SK-N-SH (cell line): Measurements from ENCODE around the gene RGS6. TPM values are rescaled to one million over a fixed set of nuclear protein-coding genes. Genes with fewer than 3 reads are reported as not detected.

Experiments
- CTCF ChIA-PET: fragments of 300-600, 350-600 bp; formaldehyde crosslinking; extraction: SDS; loops from one replicate; lab custom pipeline; 2021; lab: Yijun Ruan, JAX
- POLR2A ChIA-PET: fragments of 350-600 bp; sonication (Branson Sonifier 250); formaldehyde crosslinking; extraction: SDS; loops from one replicate; lab custom pipeline; 2020; ENCODE audit warnings: antibody characterized with exemption, inconsistent platforms; lab: Yijun Ruan, JAX
- DNase-seq: peaks from one replicate; pipeline ENCODE4 v3.0.0; 2012
- H2AFZ ChIP-seq: fragments of 200-600 bp; sonication (generic); 2 replicates; pipeline ENCODE4 v1.8.1; 2016; ENCODE audit warnings: antibody characterized with exemption, mild to moderate bottlenecking, low read depth
- H3F3A ChIP-seq: fragments of 200-600 bp; sonication (generic); replicated peaks from 2 replicates; pipeline ENCODE3; 2016; ENCODE audit warnings: antibody characterized with exemption, mild to moderate bottlenecking; ENCODE audit not compliant: insufficient read depth
- H3K27ac ChIP-seq, 2 experiments: fragments of 200-500 bp in 1 of 2; fragments of 200-600 bp in 1 of 2; sonication (Bioruptor generic) in 1 of 2; sonication (generic), shearing (Covaris generic) in 1 of 2; 2 replicates each; pipeline versions ENCODE4 v1.5.1 to v1.6.1; 2014 to 2016; ENCODE audit warnings: low read depth in 2 of 2, inconsistent platforms in 1 of 2, low read length in 1 of 2, mild to moderate bottlenecking in 1 of 2, mixed read lengths in 1 of 2
- H3K27me3 ChIP-seq: fragments of 200-600 bp; sonication (generic), shearing (Covaris generic); 2 replicates; pipeline ENCODE4 v1.6.1; 2016; ENCODE audit warnings: mixed run types; ENCODE audit not compliant: insufficient read depth
- H3K36me3 ChIP-seq, 2 experiments: fragments of 200-500 bp in 1 of 2; fragments of 200-600 bp in 1 of 2; sonication (Bioruptor generic) in 1 of 2; sonication (generic) in 1 of 2; replicated peaks in 1 of 2; 2 replicates each; pipeline versions ENCODE3 to v1.5.1; 2014 to 2016; ENCODE audit warnings: low read length in 1 of 2, mild to moderate bottlenecking in 1 of 2; ENCODE audit not compliant: insufficient read depth in 2 of 2, control insufficient read depth in 1 of 2
- H3K4me1 ChIP-seq, 2 experiments: fragments of 200-500 bp in 1 of 2; fragments of 200-600 bp in 1 of 2; sonication (Bioruptor generic) in 1 of 2; sonication (generic), shearing (Covaris generic) in 1 of 2; 2 replicates each; pipeline versions ENCODE4 v1.5.1 to v1.6.1; 2014 to 2016; ENCODE audit warnings: low read depth in 1 of 2, low read length in 1 of 2, mixed run types in 1 of 2; ENCODE audit not compliant: insufficient read depth in 2 of 2, control insufficient read depth in 1 of 2
- H3K4me2 ChIP-seq: fragments of 200-600 bp; sonication (generic), shearing (Covaris generic); 2 replicates; pipeline ENCODE4 v1.6.1; 2017; ENCODE audit warnings: mixed run types
- H3K4me3 ChIP-seq, 2 experiments: fragments of 200-500 bp in 1 of 2; fragments of 200-600 bp in 1 of 2; sonication (Bioruptor generic) in 1 of 2; sonication (generic), shearing (Covaris generic) in 1 of 2; 2 replicates each; pipeline versions ENCODE4 v1.5.1 to v1.8.1; 2014 to 2016; ENCODE audit warnings: low read depth in 2 of 2, inconsistent platforms in 1 of 2, low read length in 1 of 2, mild to moderate bottlenecking in 1 of 2, mixed read lengths in 1 of 2, moderate library complexity in 1 of 2
- H3K79me2 ChIP-seq: fragments of 200-600 bp; sonication (generic); 2 replicates; pipeline ENCODE4 v1.8.1; 2017; ENCODE audit warnings: mild to moderate bottlenecking; ENCODE audit not compliant: insufficient read depth
- H3K9ac ChIP-seq: fragments of 200-600 bp; sonication (generic); 2 replicates; pipeline ENCODE4 v1.6.1; 2017; ENCODE audit warnings: mixed run types
- H3K9me2 ChIP-seq: fragments of 200-600 bp; sonication (generic); 2 replicates; pipeline ENCODE4 v1.6.1; 2017; ENCODE audit warnings: mixed run types
- H3K9me3 ChIP-seq: fragments of 200-600 bp; sonication (generic); 2 replicates; pipeline ENCODE4 v1.6.1; 2017; ENCODE audit warnings: mixed run types, mild to moderate bottlenecking, moderate library complexity
- H4K20me1 ChIP-seq: fragments of 200-600 bp; sonication (generic); 2 replicates; pipeline ENCODE4 v1.6.1; 2017; ENCODE audit warnings: mild to moderate bottlenecking, mixed run types; ENCODE audit not compliant: insufficient read depth
- CHD2 ChIP-seq: fragments of 150-350 bp; IDR thresholded peaks from 2 replicates; pipeline ENCODE4 v1.6.1; 2018; ENCODE audit warnings: low read length; ENCODE audit not compliant: partially characterized antibody
- CTCF ChIP-seq: fragments of 200-600 bp; sonication (generic); IDR thresholded peaks from 2 replicates; pipeline ENCODE4 v1.6.1; 2017; ENCODE audit warnings: antibody characterized with exemption, mild to moderate bottlenecking, moderate library complexity
- ELF1 ChIP-seq: IDR thresholded peaks from 2 replicates; pipeline ENCODE4 v1.4.0; 2012
- EP300 ChIP-seq, 2 experiments: IDR thresholded peaks; 2 replicates each; pipeline versions ENCODE4 v1.4.0 to v1.6.1; 2012; ENCODE audit warnings: borderline replicate concordance in 1 of 2, low read depth in 1 of 2, low read length in 1 of 2
- GABPA ChIP-seq: IDR thresholded peaks from 2 replicates; pipeline ENCODE4 v1.4.0; 2012; ENCODE audit warnings: low read depth, mild to moderate bottlenecking
- GATA2 ChIP-seq: sonication (generic); formaldehyde crosslinking; IDR thresholded peaks from 2 replicates; pipeline ENCODE4 v1.5.0; 2020; ENCODE audit warnings: mild to moderate bottlenecking, missing genetic modification reagents
- IRF3 ChIP-seq: fragments of 150-350 bp; IDR thresholded peaks from 2 replicates; pipeline ENCODE4 v1.6.1; 2016; ENCODE audit warnings: mild to moderate bottlenecking, low read depth, low read length
- MAX ChIP-seq: IDR thresholded peaks from 2 replicates; pipeline ENCODE4 v1.4.0; 2012; ENCODE audit warnings: low read depth
- NFIC ChIP-seq: IDR thresholded peaks from 2 replicates; pipeline ENCODE4 v1.4.0; 2012; ENCODE audit warnings: borderline replicate concordance
- PBX3 ChIP-seq: IDR thresholded peaks from 2 replicates; pipeline ENCODE4; 2012
- POLR2AphosphoS5 ChIP-seq: IDR thresholded peaks from 2 replicates; pipeline ENCODE4 v1.6.1; 2012; ENCODE audit warnings: low read depth, low read length
- REST ChIP-seq: IDR thresholded peaks from 2 replicates; pipeline ENCODE4 v1.6.1; 2012; ENCODE audit warnings: mild to moderate bottlenecking, low read depth, low read length, moderate library complexity
- RXRA ChIP-seq: IDR thresholded peaks from 2 replicates; pipeline ENCODE4 v1.4.0; 2012; ENCODE audit warnings: low read depth, mild to moderate bottlenecking, borderline replicate concordance
- TAF1 ChIP-seq: IDR thresholded peaks from 2 replicates; pipeline ENCODE4 v1.6.1; 2012; ENCODE audit warnings: low read depth, mild to moderate bottlenecking, low read length, moderate library complexity, borderline replicate concordance
- TCF12 ChIP-seq: IDR thresholded peaks from 2 replicates; pipeline ENCODE4 v1.4.0; 2012
- YY1 ChIP-seq: IDR thresholded peaks from 2 replicates; pipeline ENCODE4 v1.4.0; 2012; ENCODE audit warnings: low read depth, mild to moderate bottlenecking
- WGBS: methylation state at CpG from one replicate; pipeline ENCODE4 v1.1.6; 2017; ENCODE audit warnings: low lambda C conversion rate; 5-methylcytosine and 5-hydroxymethylcytosine counted together
- polyA plus RNA-seq, 3 experiments: library from polyadenylated mRNA; depleted of rRNA; stranded (reverse); fragments of >200 nt; gene quantifications; 2 replicates each; pipeline ENCODE4 v1.2.3, GENCODE V29; 2012

RGS6 gene
- polyA plus RNA-seq, 1 of the 3 experiments (the other 2 are of a cell fraction): not detected

GRCh38 chr14:72499746-72500145 lies 567.5 kb downstream of the RGS6 start:
- ChIA-PET CTCF (interaction anchor here (0.7 to 2.7 kb wide), 5 partner anchors 14 to 449 kb away, joined by 3 to 21 read pairs (median 3); no protein-coding TSS in a partner anchor), POLR2A (no interaction called here)
- Histone ChIP-seq H3K27ac (no peak overlapping the region), H3K4me1 (peaks cover 0 to 5% of the 10 kb centered on the region in 2 experiments; a peak in 2 of 4 replicates), H4K20me1 (no peaks in the 10 kb centered on the region), H3K36me3 (no peaks in the 10 kb centered on the region), H3K9me3 (no peaks in the 10 kb centered on the region), H3F3A (no peaks in the 10 kb centered on the region), H3K9ac (no peak overlapping the region), H3K4me3 (no peak overlapping the region), H3K79me2 (no peaks in the 10 kb centered on the region), H3K27me3 (peaks cover 13% of the 10 kb centered on the region; the same call in 1 of the 2 replicates), H2AFZ (no peak overlapping the region), H3K4me2 (no peak overlapping the region), H3K9me2 (no peaks in the 10 kb centered on the region)
- TF ChIP-seq ELF1 (no peak), CTCF (no peak), POLR2AphosphoS5 (no peak), GABPA (no peak), TCF12 (no peak), PBX3 (no peak), RXRA (no peak), GATA2 (no peak), NFIC (no peak)
- 65% methylated on average over 5 of the region's 5 CpGs for WGBS
- no peak for DNase-seq

GRCh38 chr14:72500234-72500838 lies 568.1 kb downstream of the RGS6 start:
- Histone ChIP-seq H3K4me3 (no peak overlapping the region), H3K79me2 (no peaks in the 10 kb centered on the region), H3K9ac (no peak overlapping the region), H3K4me1 (peaks cover 0 to 5% of the 10 kb centered on the region in 2 experiments; a peak in 2 of 4 replicates), H3K36me3 (no peaks in the 10 kb centered on the region), H3K9me2 (no peaks in the 10 kb centered on the region), H3K27me3 (peaks cover 13% of the 10 kb centered on the region; the same call in 1 of the 2 replicates), H3K27ac (no peak overlapping the region), H3K4me2 (no peak overlapping the region), H2AFZ (no peak overlapping the region), H3K9me3 (no peaks in the 10 kb centered on the region), H3F3A (no peaks in the 10 kb centered on the region), H4K20me1 (no peaks in the 10 kb centered on the region)
- CTCF ChIA-PET: interaction anchor here (1.0 to 2.7 kb wide), 2 partner anchors 14 to 17 kb away, joined by 3 to 21 read pairs; no protein-coding TSS in a partner anchor
- TF ChIP-seq YY1 (no peak), EP300 (IDR thresholded peaks at IDR 0.05; ENCODE audit: borderline replicate concordance in 1 of 2, low read depth in 1 of 2, low read length in 1 of 2) (no peak), IRF3 (no peak), MAX (no peak), NFIC (no peak), TAF1 (no peak), REST (no peak), POLR2AphosphoS5 (no peak), CHD2 (no peak), RXRA (no peak)
- POLR2A ChIA-PET: no interaction called here
- no peak for DNase-seq
- 12% methylated on average over 4 of the region's 4 CpGs for WGBS
